ENCODE measurements around the gene ZMYND8. TPM values are rescaled to one million over a fixed set of nuclear protein-coding genes. Genes with fewer than 3 reads are reported as not detected.

The ZMYND8 gene
- polyA plus RNA-seq, 1 donor from 2014 or later = 16.8 TPM

DNA sequence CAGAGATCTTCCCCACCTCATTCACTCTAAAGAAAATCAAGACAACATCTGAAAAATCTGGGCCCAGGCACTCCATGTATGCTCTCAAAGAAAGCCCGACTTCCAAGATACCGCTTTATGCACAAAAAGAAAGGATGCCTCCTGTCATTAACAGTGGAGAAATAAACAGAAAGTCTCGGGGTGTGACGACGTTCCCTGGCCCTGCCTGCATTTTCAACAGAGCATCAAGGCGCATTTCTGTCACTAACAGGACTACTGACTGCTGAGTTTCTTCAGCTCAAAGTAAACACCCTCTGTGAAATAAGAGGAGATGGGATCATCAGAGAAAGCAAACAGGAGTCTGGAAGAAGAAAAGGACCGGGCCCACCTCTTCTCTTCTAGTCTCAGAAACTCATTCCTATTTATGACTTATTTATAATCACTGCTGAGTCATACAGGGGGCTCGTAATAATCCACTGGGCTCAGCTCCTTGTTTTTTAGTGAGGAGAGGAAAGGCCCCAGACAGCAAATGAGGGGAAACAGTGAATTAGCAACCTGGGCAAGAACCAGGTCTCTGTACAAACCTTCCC is 99.7 kb downstream of the ZMYND8 start:
- no peak for TF ChIP-seq MXI1 (conservative IDR thresholded peaks at IDR 0.05; ENCODE audit: poor library complexity, severe bottlenecking)
- TF ChIP-seq RAD21 (conservative IDR thresholded peaks at IDR 0.05) = no peak
- TF ChIP-seq, protein P1, sequence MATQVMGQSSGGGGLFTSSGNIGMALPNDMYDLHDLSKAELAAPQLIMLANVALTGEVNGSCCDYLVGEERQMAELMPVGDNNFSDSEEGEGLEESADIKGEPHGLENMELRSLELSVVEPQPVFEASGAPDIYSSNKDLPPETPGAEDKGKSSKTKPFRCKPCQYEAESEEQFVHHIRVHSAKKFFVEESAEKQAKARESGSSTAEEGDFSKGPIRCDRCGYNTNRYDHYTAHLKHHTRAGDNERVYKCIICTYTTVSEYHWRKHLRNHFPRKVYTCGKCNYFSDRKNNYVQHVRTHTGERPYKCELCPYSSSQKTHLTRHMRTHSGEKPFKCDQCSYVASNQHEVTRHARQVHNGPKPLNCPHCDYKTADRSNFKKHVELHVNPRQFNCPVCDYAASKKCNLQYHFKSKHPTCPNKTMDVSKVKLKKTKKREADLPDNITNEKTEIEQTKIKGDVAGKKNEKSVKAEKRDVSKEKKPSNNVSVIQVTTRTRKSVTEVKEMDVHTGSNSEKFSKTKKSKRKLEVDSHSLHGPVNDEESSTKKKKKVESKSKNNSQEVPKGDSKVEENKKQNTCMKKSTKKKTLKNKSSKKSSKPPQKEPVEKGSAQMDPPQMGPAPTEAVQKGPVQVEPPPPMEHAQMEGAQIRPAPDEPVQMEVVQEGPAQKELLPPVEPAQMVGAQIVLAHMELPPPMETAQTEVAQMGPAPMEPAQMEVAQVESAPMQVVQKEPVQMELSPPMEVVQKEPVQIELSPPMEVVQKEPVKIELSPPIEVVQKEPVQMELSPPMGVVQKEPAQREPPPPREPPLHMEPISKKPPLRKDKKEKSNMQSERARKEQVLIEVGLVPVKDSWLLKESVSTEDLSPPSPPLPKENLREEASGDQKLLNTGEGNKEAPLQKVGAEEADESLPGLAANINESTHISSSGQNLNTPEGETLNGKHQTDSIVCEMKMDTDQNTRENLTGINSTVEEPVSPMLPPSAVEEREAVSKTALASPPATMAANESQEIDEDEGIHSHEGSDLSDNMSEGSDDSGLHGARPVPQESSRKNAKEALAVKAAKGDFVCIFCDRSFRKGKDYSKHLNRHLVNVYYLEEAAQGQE (IDR thresholded peaks at IDR 0.05; ENCODE audit: borderline replicate concordance) = no peak
- no peak for TF ChIP-seq TAF1 (IDR thresholded peaks at IDR 0.05; ENCODE audit: low read depth)
- no peak for TF ChIP-seq SMC3 (conservative IDR thresholded peaks at IDR 0.05; ENCODE audit: poor library complexity)
- TF ChIP-seq, protein P2, sequence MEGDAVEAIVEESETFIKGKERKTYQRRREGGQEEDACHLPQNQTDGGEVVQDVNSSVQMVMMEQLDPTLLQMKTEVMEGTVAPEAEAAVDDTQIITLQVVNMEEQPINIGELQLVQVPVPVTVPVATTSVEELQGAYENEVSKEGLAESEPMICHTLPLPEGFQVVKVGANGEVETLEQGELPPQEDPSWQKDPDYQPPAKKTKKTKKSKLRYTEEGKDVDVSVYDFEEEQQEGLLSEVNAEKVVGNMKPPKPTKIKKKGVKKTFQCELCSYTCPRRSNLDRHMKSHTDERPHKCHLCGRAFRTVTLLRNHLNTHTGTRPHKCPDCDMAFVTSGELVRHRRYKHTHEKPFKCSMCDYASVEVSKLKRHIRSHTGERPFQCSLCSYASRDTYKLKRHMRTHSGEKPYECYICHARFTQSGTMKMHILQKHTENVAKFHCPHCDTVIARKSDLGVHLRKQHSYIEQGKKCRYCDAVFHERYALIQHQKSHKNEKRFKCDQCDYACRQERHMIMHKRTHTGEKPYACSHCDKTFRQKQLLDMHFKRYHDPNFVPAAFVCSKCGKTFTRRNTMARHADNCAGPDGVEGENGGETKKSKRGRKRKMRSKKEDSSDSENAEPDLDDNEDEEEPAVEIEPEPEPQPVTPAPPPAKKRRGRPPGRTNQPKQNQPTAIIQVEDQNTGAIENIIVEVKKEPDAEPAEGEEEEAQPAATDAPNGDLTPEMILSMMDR (IDR thresholded peaks at IDR 0.05; ENCODE audit: poor library complexity, severe bottlenecking) = no peak
- no peak for TF ChIP-seq POLR2AphosphoS5 (IDR thresholded peaks at IDR 0.05)
- TF ChIP-seq EZH2 (IDR thresholded peaks at IDR 0.05; ENCODE audit: borderline replicate concordance, insufficient read depth, low read length, poor library complexity, severe bottlenecking) = no peak
- no peak for TF ChIP-seq EP300 (conservative IDR thresholded peaks at IDR 0.05; ENCODE audit: poor library complexity, severe bottlenecking)
- no peaks in the 10 kb centered on the region for H3K36me3 ChIP-seq (ENCODE audit: insufficient read depth, low read length)
- H3K9me2 ChIP-seq (ENCODE audit: insufficient read depth, low read length) = no peaks in the 10 kb centered on the region
- no peak overlapping the region for H2AFZ ChIP-seq (ENCODE audit: low read depth, low read length)
- no peaks in the 10 kb centered on the region for H4K20me1 ChIP-seq (ENCODE audit: insufficient read depth)
- H3K9me3 ChIP-seq (ENCODE audit: low read length) = no peaks in the 10 kb centered on the region
- H3K27me3 ChIP-seq (ENCODE audit: insufficient read depth, low read depth, low read length) = no peaks in the 10 kb centered on the region
- no peaks in the 10 kb centered on the region for H3K79me2 ChIP-seq (replicated peaks; ENCODE audit: insufficient read depth, low read length)
- no peak overlapping the region for H3K9ac ChIP-seq (ENCODE audit: low read length)
- H3K4me3 ChIP-seq (ENCODE audit: low read length) = no peak overlapping the region
- no peaks in the 10 kb centered on the region for H3F3A ChIP-seq (ENCODE audit: insufficient read depth, low read length, poor library complexity, severe bottlenecking)
- no peak overlapping the region for H3K4me2 ChIP-seq (ENCODE audit: low read length)
- no peak overlapping the region for H3K27ac ChIP-seq (ENCODE audit: low read length)

DNA sequence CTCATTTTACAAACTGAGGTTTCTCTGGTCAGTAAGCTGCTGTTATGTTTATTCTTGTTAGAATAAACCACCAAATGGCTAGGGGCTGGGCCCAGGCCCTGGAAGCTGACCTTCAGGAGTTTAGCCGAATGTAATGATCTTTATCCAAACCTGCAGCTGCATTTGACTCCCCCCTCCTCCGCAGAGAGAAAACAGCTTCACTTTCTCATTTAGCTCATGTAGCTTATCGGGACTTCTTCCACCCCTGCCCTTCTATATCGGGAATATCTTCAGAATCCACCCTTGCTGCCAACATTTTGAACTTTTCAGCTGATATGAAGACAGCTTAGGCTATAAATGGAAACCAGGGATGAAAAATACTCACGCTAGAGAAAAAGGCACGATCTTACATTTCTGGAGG is 102.6 kb downstream of the ZMYND8 start:
- H2AFZ ChIP-seq (ENCODE audit: low read depth, low read length) = no peak overlapping the region
- no peaks in the 10 kb centered on the region for H3K79me2 ChIP-seq (replicated peaks; ENCODE audit: insufficient read depth, low read length)
- H3K36me3 ChIP-seq (ENCODE audit: insufficient read depth, low read length) = no peaks in the 10 kb centered on the region
- no peak overlapping the region for H3K27ac ChIP-seq (ENCODE audit: low read length)
- no peak for TF ChIP-seq TAF1 (IDR thresholded peaks at IDR 0.05; ENCODE audit: low read depth)
- TF ChIP-seq, protein P2 (IDR thresholded peaks at IDR 0.05; ENCODE audit: poor library complexity, severe bottlenecking) = no peak
- TF ChIP-seq RAD21 (conservative IDR thresholded peaks at IDR 0.05) = no peak
- H4K20me1 ChIP-seq (ENCODE audit: insufficient read depth) = no peaks in the 10 kb centered on the region
- H3K27me3 ChIP-seq (ENCODE audit: insufficient read depth, low read depth, low read length) = no peaks in the 10 kb centered on the region
- no peaks in the 10 kb centered on the region for H3F3A ChIP-seq (ENCODE audit: insufficient read depth, low read length, poor library complexity, severe bottlenecking)
- no peaks in the 10 kb centered on the region for H3K9me3 ChIP-seq (ENCODE audit: low read length)
- H3K4me3 ChIP-seq (ENCODE audit: low read length) = no peak overlapping the region
- no peak overlapping the region for H3K9ac ChIP-seq (ENCODE audit: low read length)
- no peak overlapping the region for H3K4me2 ChIP-seq (ENCODE audit: low read length)
- H3K9me2 ChIP-seq (ENCODE audit: insufficient read depth, low read length) = no peaks in the 10 kb centered on the region
